Lower lobe of right lung (tissue), 2 donors: Measurements from ENCODE around the gene ZMYND11. TPM values are rescaled to one million over a fixed set of nuclear protein-coding genes. Genes with fewer than 3 reads are reported as not detected.

Experiments used
- ATAC-seq, 2 donors: fragments of 200-7000 bp; cut with Tn5 transposase; one replicate each; pipeline ENCODE4 v1.9.1; 2020 to 2022; ENCODE audit warnings: mild to moderate bottlenecking in 2 of 2, moderate library complexity in 2 of 2
- DNase-seq: peaks from one replicate; pipeline ENCODE4 v3.0.0-alpha.2; 2020
- H3K27ac ChIP-seq: fragments of 200-600 bp; one replicate; pipeline ENCODE4 v1.8.0; 2022
- H3K27me3 ChIP-seq: fragments of 200-600 bp; one replicate; pipeline ENCODE4 v1.8.0; 2022; ENCODE audit warnings: low read depth
- H3K36me3 ChIP-seq: fragments of 200-600 bp; one replicate; pipeline ENCODE4 v1.8.0; 2022; ENCODE audit warnings: mild to moderate bottlenecking
- H3K4me1 ChIP-seq: fragments of 200-600 bp; one replicate; pipeline ENCODE4 v1.8.0; 2022
- H3K4me3 ChIP-seq: fragments of 200-600 bp; one replicate; pipeline ENCODE4 v1.8.0; 2022; ENCODE audit warnings: mild to moderate bottlenecking
- H3K9me3 ChIP-seq: fragments of 200-600 bp; one replicate; pipeline ENCODE4 v1.8.0; 2022
- CTCF ChIP-seq: fragments of 200-600 bp; IDR thresholded peaks from one replicate; pipeline ENCODE4 v1.8.0; 2022; ENCODE audit warnings: antibody characterized with exemption, mild to moderate bottlenecking
- intact Hi-C: fragments of 100-400 bp; cut with DNase I; formaldehyde crosslinking; loops from one replicate; pipeline ENCODE4 v1.11.0; 2022
- total RNA-seq: library from RNA; stranded (reverse); fragmentation: NEBNext Ultra II Directional; extraction: Animal tissue kit (Norgen Biotek cat#: 25700); gene quantifications from one replicate; pipeline ENCODE4 v1.2.1, GENCODE V29; 2021
- donor health status: DM: no; HTN: yes; CAD: no; lungs with severe emphysema.

The ZMYND11 gene
- total RNA-seq, 1 donor from 2014 or later = 68.9 TPM

- DNase-seq = no peak
- Histone ChIP-seq H3K27ac (no peak overlapping the region), H3K27me3 (no peaks in the 10 kb centered on the region), H3K36me3 (no peaks in the 10 kb centered on the region), H3K4me1 (no peaks in the 10 kb centered on the region), H3K4me3 (no peak overlapping the region), H3K9me3 (peaks cover 30% of the 10 kb centered on the region)
- intact Hi-C loops = no loop called here
- ATAC-seq = no peak
- no peak for TF ChIP-seq CTCF
Measured at GRCh38 chr10:95356-96115, 39.7 kb upstream of the ZMYND11 start.

DNA sequence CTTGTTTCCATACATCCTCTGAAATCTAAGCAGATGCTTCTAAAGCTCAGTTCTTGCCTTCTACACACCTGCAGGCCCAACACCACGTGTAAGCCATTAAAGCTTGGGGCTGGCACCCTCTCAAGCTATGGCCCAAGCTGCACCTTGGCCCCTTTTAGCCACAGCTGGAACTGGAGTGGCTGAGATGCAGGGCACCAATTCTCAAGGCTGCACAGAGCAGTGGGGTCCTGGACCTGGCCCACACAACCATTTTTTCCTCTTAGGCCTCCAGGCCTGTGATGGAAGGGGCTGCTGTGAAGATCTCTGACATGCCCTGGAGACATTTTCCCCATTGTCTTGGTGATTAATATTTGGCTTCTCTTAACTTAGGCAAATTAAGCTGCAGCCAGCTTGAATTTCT is 38.8 kb upstream of the ZMYND11 start:
- intact Hi-C loops = no loop called here
- Histone ChIP-seq H3K9me3 (peaks cover 30% of the 10 kb centered on the region), H3K4me3 (no peak overlapping the region), H3K36me3 (no peaks in the 10 kb centered on the region), H3K27ac (no peak overlapping the region), H3K4me1 (no peaks in the 10 kb centered on the region), H3K27me3 (no peaks in the 10 kb centered on the region)
- no peak for TF ChIP-seq CTCF
- ATAC-seq (no peak), DNase-seq (no peak)

DNA sequence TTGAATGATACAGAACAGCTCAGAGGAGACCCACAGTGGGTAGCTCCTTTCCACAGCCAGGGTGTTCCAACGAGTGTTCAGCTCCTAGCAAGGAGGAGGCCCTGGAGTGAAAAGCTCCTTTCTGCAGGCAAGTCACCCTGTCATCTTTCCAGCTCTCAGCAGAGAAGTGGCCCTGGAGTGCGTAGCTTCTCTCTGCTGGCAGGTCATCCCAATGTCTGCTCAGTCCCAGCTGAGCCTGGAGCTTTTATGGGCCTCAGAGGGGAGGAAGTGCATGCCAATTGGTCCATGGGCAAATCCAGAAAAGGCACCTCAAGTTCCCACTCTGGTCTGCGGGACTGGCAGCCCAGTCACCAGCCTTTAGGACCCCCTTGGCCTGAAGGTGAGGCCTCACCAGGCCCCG is 30.8 kb upstream of the ZMYND11 start:
- ATAC-seq = no peak
- Histone ChIP-seq H3K4me3 (no peak overlapping the region), H3K36me3 (no peaks in the 10 kb centered on the region), H3K9me3 (no peaks in the 10 kb centered on the region), H3K4me1 (no peaks in the 10 kb centered on the region), H3K27ac (no peak overlapping the region), H3K27me3 (no peaks in the 10 kb centered on the region)
- no peak for DNase-seq
- TF ChIP-seq CTCF = no peak
- intact Hi-C loops = no loop called here

DNA sequence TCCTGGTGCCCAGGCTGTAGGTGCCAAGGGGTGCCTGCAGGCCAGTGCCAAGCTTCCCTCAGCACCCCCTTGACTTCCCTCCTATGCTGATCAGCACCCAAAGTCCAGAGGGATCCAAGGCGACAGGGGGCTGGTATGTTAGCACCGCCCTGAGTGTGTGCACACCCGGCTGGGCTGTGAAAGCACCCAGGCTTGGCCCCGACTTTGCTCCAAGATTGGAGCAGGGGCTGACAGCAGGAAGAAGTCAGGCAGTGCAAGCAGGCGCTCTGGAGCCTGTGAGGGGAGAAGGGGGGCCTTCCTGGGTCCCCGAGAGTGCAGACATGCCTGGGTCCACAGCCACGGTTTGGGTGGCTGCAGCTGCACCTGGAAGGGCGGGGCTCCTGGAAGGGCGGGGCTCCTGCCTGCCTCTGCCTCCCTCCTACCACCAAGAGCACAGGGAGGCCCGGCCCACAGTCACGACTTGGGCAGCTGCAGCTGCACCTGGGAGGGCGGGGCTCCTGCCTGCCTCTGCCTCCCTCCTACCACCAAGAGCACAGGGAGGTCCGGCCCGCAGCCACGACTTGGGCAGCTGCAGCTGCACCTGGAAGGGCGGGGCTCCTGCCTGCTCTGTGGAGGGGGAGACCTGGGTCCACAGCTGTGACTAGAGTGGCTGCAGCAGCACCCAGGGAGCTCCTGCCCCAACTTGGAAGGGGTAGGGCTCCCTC is 30.2 kb upstream of the ZMYND11 start:
- DNase-seq = no peak
- H3K9me3 ChIP-seq = no peaks in the 10 kb centered on the region

GRCh38 chr10:105806-106205 is 29.4 kb upstream of the ZMYND11 start:
- Histone ChIP-seq H3K27ac (no peak overlapping the region), H3K36me3 (no peaks in the 10 kb centered on the region), H3K4me1 (no peaks in the 10 kb centered on the region), H3K27me3 (no peaks in the 10 kb centered on the region), H3K9me3 (no peaks in the 10 kb centered on the region), H3K4me3 (no peak overlapping the region)
- no peak for TF ChIP-seq CTCF
- DNase-seq (no peak), ATAC-seq (no peak)
- intact Hi-C loops = no loop called here

More for the DNA sequence above, 30.2 kb upstream of the ZMYND11 start:
- no peak overlapping the region for H3K4me3 ChIP-seq
- no peak for TF ChIP-seq CTCF
- H3K27me3 ChIP-seq = no peaks in the 10 kb centered on the region
- H3K36me3 ChIP-seq = no peaks in the 10 kb centered on the region
- H3K4me1 ChIP-seq = no peaks in the 10 kb centered on the region
- intact Hi-C loops = no loop called here
- no peak overlapping the region for H3K27ac ChIP-seq
- ATAC-seq = peak in 1 of 2 donors; percentile 27
